Osteoblast (primary cell): ENCODE results near the gene UNC45A. TPM values are rescaled to one million over a fixed set of nuclear protein-coding genes. Genes with fewer than 3 reads are reported as not detected.

Experiments
- DNase-seq: peaks from one replicate; pipeline ENCODE4 v3.0.0; 2011; ENCODE audit warnings: low spot score, mixed read lengths; ENCODE audit not compliant: insufficient read length; ENCODE audit errors: missing footprints
- H2AFZ ChIP-seq: 2 replicates; pipeline ENCODE4 v1.6.0; 2011; ENCODE audit warnings: mild to moderate bottlenecking, low read length
- H3K27ac ChIP-seq: 2 replicates; pipeline ENCODE4 v1.5.1; 2011; ENCODE audit warnings: mild to moderate bottlenecking, low read depth, low read length, moderate library complexity
- H3K27me3 ChIP-seq: 2 replicates; pipeline ENCODE4 v1.6.0; 2012; ENCODE audit warnings: mild to moderate bottlenecking, control low read depth, inconsistent platforms, low read length, moderate library complexity; ENCODE audit not compliant: insufficient read depth
- H3K36me3 ChIP-seq: 2 replicates; pipeline ENCODE4 v1.5.1; 2011; ENCODE audit warnings: mild to moderate bottlenecking, low read length, control low read depth, moderate library complexity; ENCODE audit not compliant: insufficient read depth
- H3K4me1 ChIP-seq: 2 replicates; pipeline ENCODE4 v1.5.1; 2011; ENCODE audit warnings: mild to moderate bottlenecking, low read length, control low read depth, moderate library complexity; ENCODE audit not compliant: insufficient read depth
- H3K4me2 ChIP-seq: 2 replicates; pipeline ENCODE4 v1.6.0; 2011; ENCODE audit warnings: mild to moderate bottlenecking, low read length; ENCODE audit not compliant: insufficient read depth
- H3K4me3 ChIP-seq: fragments of 200-600 bp; sonication (generic); 3 replicates; pipeline ENCODE4 v1.5.1; 2012; ENCODE audit warnings: mild to moderate bottlenecking, low read length, inconsistent platforms; ENCODE audit not compliant: insufficient read depth
- H3K79me2 ChIP-seq: 2 replicates; pipeline ENCODE4 v1.6.0; 2012; ENCODE audit warnings: mild to moderate bottlenecking, low read length, control low read depth, inconsistent platforms; ENCODE audit not compliant: insufficient read depth
- H3K9me3 ChIP-seq: 2 replicates; pipeline ENCODE4 v1.5.1; 2011; ENCODE audit warnings: low read depth, low read length, control low read depth
- H4K20me1 ChIP-seq: 2 replicates; pipeline ENCODE4 v1.6.0; 2012; ENCODE audit warnings: mild to moderate bottlenecking, low read length, control low read depth; ENCODE audit not compliant: insufficient read depth
- total RNA-seq: library from RNA; depleted of rRNA; stranded (reverse); fragments of >200 nt; gene quantifications from 2 replicates; pipeline ENCODE4 v1.2.3, GENCODE V29; 2012
- TF ChIP-seq, protein P1 (sequence below): IDR thresholded peaks from 2 replicates; pipeline ENCODE4 v1.5.1; 2011; ENCODE audit warnings: mild to moderate bottlenecking, low read depth, low read length, moderate library complexity; ENCODE audit errors: extremely low read depth

The UNC45A gene
- total RNA-seq, 1 donor, result 74.9 TPM

DNA sequence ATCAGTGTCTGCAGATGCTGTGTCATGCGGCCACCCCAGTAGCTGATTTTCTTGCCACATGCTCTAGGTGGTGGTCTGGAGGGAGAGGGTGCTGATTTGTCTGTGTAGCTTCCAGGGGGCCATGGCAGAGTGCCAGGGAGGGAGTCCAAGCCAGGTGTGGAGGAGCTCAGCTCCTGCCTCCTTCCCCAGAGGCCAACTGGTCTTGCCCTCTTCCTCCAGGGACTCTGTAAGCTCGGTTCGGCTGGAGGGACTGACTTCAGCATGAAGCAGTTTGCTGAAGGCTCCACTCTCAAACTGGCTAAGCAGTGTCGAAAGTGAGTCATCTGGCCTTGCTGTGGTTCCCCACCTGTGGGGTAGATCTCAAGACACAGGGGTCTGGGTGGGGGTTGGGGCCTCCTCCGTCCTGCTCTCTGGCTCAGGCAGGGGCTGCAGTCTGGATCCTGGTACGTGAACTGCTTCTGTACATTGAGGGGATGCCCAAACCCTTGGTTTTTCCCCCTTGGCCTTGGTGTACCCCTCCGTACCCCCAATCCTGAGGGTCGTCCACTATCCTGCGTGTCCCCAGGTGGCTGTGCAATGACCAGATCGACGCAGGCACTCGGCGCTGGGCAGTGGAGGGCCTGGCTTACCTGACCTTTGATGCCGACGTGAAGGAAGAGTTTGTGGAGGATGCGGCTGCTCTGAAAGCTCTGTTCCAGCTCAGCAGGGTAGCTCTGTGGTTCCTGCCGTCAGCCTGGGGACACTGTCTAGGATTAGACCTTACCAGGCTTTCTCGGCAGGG lies 12.7 kb downstream of the UNC45A start:
- DNase-seq, result no peak
- H3K36me3 ChIP-seq, result peaks cover 81% of the 10 kb centered on the region
- no peaks in the 10 kb centered on the region for H3K27me3 ChIP-seq
- no peaks in the 10 kb centered on the region for H4K20me1 ChIP-seq
- no peak overlapping the region for H3K4me2 ChIP-seq
- H2AFZ ChIP-seq, result no peak overlapping the region
- H3K4me3 ChIP-seq, result no peak overlapping the region
- TF ChIP-seq, protein P1, sequence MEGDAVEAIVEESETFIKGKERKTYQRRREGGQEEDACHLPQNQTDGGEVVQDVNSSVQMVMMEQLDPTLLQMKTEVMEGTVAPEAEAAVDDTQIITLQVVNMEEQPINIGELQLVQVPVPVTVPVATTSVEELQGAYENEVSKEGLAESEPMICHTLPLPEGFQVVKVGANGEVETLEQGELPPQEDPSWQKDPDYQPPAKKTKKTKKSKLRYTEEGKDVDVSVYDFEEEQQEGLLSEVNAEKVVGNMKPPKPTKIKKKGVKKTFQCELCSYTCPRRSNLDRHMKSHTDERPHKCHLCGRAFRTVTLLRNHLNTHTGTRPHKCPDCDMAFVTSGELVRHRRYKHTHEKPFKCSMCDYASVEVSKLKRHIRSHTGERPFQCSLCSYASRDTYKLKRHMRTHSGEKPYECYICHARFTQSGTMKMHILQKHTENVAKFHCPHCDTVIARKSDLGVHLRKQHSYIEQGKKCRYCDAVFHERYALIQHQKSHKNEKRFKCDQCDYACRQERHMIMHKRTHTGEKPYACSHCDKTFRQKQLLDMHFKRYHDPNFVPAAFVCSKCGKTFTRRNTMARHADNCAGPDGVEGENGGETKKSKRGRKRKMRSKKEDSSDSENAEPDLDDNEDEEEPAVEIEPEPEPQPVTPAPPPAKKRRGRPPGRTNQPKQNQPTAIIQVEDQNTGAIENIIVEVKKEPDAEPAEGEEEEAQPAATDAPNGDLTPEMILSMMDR, result no peak
- no peak overlapping the region for H3K27ac ChIP-seq
- peaks cover 8% of the 10 kb centered on the region for H3K4me1 ChIP-seq
- H3K9me3 ChIP-seq, result no peaks in the 10 kb centered on the region
- no peaks in the 10 kb centered on the region for H3K79me2 ChIP-seq

- Histone ChIP-seq H3K4me2 (no peak overlapping the region), H3K4me1 (peaks cover 8% of the 10 kb centered on the region), H3K9me3 (no peaks in the 10 kb centered on the region), H2AFZ (no peak overlapping the region), H3K27me3 (no peaks in the 10 kb centered on the region), H3K36me3 (peaks cover 80% of the 10 kb centered on the region), H3K27ac (no peak overlapping the region), H3K4me3 (no peak overlapping the region), H3K79me2 (no peaks in the 10 kb centered on the region), H4K20me1 (no peaks in the 10 kb centered on the region)
- TF ChIP-seq, protein P1, result no peak
- no peak for DNase-seq
Measured at GRCh38 chr15:90948506-90948905, 13.4 kb downstream of the UNC45A start.

DNA sequence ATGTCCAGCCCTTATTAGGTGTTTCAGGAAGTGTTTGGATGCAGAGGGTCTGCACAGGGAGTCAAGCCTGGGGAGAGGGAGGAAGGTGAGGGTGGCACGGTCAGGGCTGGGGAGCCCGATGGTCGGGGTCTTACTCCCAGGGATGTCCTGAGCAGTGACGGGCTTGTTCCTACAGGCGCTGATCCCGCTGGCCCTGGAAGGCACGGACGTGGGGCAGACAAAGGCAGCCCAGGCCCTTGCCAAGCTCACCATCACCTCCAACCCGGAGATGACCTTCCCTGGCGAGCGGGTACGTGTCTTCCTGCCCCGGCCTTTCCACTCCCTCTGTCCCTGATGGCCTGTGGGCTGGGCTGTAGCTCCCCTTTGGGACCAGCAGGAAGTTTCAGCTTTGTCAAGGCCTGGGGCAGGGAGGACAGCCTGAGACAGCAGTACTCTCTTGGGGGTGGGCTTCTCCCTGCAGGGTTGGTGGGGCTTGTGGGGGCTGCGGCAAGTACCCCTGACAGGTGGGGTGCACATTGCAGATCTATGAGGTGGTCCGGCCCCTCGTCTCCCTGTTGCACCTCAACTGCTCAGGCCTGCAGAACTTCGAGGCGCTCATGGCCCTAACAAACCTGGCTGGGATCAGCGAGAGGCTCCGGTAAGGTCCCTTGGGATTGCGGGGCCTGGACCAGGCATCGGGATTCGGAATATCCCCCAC lies 15.0 kb downstream of the UNC45A start:
- H3K9me3 ChIP-seq, result no peaks in the 10 kb centered on the region
- DNase-seq, result peak; percentile 52
- peak overlapping the region; percentile 15 for H2AFZ ChIP-seq
- peaks cover 11% of the 10 kb centered on the region for H3K4me1 ChIP-seq
- no peak overlapping the region for H3K4me3 ChIP-seq
- peak overlapping the region; percentile 77 for H3K27ac ChIP-seq
- H4K20me1 ChIP-seq, result no peaks in the 10 kb centered on the region
- H3K4me2 ChIP-seq, result no peak overlapping the region
- peaks cover 72% of the 10 kb centered on the region for H3K36me3 ChIP-seq
- no peaks in the 10 kb centered on the region for H3K79me2 ChIP-seq
- no peaks in the 10 kb centered on the region for H3K27me3 ChIP-seq
- TF ChIP-seq, protein P1, result no peak

GRCh38 chr15:90950676-90951075 lies 15.6 kb downstream of the UNC45A start:
- H2AFZ ChIP-seq, result no peak overlapping the region
- H3K9me3 ChIP-seq, result no peaks in the 10 kb centered on the region
- TF ChIP-seq, protein P1, result no peak
- H4K20me1 ChIP-seq, result no peaks in the 10 kb centered on the region
- no peak overlapping the region for H3K4me3 ChIP-seq
- no peak overlapping the region for H3K27ac ChIP-seq
- H3K27me3 ChIP-seq, result no peaks in the 10 kb centered on the region
- no peak overlapping the region for H3K4me2 ChIP-seq
- H3K36me3 ChIP-seq, result peaks cover 71% of the 10 kb centered on the region
- peaks cover 16% of the 10 kb centered on the region for H3K4me1 ChIP-seq
- no peak for DNase-seq
- no peaks in the 10 kb centered on the region for H3K79me2 ChIP-seq
